COR-L47 (cell line): ENCODE data around the gene NPAS3.

Experiments
- DNase-seq: peaks from one replicate; lab custom pipeline; 2025; lab: John Stamatoyannopoulos, UW

The NPAS3 gene

DNA sequence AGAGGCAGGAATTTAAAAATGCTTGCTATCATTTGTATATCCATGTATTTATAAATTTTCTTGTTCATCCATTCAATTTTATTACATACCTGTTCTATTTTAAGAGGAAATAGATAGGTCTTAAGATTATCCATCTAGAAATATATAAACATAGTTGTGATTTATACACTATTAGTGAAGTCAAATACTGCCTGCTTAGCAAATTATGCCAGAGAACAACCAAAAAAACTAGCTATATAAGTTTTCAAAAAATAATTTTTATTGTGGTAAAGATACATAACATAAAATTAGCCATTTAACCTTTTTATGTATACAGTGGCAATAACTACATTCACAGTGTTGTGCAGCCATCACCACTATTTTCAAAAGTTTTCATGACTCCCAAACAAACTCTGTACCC is 237.3 kb downstream of the NPAS3 start:
- DNase-seq, result no peak

DNA sequence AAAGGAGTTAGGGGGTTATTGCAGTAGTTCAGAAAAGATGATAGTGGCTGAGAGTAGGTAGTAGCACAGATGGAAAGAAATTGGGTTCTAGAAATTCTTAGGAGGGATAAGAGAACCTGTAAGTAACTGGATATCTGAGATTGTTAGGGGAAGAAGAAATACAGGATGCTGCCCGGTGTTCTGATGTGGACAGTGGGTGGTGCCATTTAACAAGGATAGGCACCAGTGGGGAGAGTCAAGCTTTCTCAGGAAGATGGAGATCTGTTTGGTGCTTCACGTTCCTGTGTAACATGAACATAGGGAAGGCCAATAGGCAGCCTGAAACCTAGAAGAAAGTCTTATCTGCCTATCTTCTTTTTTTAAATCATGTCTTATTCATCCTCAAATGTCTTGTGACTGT is 245.9 kb downstream of the NPAS3 start:
- DNase-seq, result peak; percentile 56

DNA sequence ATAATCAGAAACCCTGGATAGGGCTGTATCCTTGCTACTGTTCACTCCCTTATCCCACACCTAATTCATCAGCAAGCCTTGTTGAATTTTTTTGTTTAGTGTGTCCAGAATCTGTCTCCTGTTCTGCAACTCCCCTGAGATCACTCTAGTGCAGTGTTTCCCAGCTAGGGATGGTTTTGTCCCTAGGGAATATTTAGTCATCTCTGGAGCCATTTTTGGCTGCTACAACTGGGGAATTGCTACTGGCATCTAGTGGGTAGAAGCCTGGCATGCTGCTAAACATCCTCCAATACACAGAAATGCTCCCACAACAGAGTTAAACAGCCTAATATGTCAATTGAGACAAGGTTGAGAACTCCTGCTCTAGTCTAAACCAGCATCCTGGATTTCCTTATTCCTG is 248.0 kb downstream of the NPAS3 start:
- no peak for DNase-seq

DNA sequence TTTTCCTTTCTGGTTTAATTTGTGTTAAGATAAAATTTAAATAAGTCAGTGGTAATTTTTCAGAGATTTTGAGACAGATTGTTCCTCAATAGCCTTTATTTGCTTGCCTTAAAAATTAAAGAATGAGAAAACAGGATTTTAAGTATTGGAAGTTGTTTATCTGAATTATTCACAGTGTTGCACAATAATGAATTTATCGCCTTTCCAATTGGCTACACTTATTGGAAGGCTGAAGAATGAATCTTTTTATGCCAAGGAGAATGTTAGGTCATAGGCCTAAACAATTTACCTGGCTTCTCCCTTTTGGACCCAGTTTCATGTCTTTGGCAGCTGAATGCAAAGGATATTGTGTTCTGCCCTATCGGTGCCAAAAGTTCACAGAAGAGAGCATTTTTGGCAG is 250.2 kb downstream of the NPAS3 start:
- no peak for DNase-seq

DNA sequence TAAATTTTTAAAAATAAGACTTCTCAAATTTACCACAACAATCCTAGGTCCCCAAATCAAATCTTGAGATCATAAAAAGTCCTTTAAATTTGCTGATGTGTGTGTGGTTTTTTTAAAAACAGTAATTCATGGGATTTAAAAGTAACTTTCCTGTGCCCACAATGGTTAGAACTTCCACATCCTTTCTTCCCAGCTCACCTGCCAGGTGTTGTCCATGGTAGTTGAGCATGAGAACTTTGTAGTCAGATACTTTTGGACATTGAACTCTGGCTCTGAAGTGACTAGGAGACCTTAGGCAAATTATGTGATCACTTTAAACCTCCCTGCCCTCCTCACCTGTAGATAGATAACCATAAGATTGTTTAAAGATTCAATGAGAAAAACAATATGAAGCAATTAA is 253.2 kb downstream of the NPAS3 start:
- no peak for DNase-seq

DNA sequence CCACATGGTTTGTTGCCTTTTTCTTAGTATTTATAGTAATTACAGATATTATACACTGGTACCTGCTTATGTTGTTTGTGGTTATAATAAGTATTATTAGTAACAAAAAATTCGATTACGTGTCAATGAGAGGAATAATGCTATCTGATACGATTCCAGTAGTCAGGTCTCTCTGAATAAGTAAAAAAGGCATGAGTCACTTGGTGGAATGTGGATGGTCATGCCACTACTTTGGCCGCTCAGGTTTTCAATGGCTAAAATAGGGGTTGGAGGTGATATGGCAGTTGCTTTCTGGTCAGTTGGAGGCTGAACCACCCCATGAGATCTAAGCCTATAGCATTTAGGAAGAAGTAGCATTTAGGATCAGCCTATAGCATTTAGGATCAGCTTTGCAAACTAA is 255.9 kb downstream of the NPAS3 start:
- no peak for DNase-seq

DNA sequence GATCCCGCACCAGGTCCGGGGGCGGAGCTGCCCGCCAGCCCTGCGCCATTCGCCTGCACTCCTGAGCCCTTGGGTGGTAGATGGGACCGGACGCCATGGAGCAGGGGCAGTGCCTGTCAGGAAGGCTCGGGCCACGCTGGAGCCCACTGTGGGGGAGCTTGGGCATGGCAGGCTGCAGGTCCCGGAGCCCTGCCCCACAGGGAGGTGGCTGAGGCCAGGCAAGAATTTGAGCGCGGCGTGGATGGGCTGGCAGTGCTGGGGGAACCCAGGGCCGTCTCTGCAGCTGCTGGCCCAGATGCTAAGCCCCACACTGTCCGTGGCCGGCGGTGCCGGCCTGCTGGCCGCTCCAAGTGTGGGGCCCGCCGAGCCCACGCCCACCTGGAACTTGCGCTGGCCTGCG is 260.0 kb downstream of the NPAS3 start:
- DNase-seq, result no peak

DNA sequence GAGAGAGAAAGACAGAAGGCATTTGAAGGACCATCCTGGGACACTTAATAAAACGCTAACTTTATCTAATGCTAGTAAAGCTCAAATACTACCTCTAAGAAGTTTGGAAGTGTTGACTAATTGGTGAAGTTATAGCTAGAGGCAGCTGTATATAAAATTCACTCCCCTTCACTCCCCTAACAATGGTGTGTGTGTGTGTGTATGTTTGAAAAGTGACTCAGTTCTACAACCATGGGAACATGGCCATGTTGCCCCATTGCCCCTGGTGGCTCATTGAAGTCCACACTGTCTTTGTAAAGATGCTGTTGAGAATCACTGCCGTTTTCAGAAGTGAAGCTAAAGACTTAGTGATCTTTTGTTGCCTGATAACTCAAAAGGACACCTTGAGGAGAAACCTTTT is 262.4 kb downstream of the NPAS3 start:
- DNase-seq, result no peak

DNA sequence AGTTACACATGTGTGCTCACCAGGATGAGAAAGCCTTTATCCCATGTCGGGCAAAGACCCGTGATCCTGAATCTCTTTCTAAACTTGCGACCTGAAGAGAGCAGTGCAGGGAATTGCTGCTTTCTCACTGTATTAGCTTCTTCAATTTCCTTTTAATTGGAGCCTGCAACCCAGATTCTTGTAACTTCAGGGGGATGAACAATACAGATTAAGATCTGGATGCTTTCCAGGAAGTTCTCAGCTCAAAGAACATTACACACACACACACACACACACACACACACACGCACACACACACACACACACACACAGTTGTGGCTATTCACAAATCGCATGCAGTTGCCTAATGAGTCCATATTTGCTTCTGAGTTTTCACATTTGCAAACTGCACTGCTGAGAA is 268.3 kb downstream of the NPAS3 start:
- DNase-seq, result no peak

DNA sequence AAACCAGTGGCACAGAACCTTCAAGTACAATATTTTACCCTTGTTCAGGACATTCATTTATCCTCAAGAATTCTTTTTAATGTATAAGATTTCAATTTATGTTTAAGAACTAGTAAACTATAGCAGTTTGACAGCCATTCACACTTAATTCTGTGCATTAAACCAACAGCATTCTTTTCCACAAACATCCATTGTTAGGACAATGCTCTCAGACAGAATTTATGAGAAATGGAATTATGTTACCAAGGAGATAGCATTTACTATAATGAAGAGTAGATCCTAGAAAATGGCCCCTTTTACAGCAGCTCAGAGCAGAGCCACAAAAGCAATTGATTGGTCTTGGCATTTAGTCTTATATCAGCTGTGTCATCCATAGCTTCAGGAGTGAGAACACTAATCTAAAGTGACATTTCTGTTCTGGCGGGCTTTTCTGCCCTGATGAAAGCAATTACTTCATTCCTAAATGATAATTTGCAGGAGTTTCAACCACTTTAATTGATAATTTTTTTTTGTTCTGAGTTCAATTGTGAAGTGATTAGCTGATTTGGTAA is 268.9 kb downstream of the NPAS3 start:
- DNase-seq, result no peak

DNA sequence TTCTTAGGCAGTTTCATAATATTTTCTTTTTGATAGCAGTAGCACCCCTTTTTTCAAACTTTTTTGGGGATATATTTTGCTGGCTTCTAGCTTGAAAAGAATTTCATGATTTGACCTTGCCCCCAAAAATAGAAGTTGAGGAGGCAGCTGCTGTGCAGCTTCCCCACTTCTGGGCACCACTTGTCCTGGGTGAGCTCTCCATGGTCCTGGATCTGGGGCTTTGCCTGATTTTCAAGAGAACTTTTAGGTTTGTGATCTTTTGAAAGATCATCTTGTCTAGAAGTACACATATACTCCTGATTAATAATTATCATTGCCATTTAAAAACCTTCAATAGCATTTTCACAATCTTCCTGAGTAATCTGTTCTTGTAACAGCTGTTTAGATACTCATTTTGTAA is 271.6 kb downstream of the NPAS3 start:
- DNase-seq, result no peak

DNA sequence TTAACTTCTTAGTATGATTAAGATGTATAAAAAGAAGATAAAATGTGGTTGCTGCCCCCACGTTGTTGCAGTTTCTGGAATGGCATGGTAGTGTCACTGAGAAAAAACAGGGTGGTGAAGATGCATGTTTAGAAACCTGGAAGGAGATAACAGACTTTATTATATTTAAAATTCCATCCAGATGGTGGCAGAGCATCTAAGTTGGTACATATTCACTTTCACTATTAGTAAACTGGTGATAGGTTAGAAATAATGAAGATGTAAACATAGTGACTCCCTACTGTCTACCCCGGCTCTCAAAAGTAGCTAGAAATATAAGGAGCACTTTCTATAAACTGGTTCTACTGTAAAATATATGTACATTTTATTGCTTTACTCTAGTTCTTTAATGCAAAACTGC is 279.3 kb downstream of the NPAS3 start:
- no peak for DNase-seq

DNA sequence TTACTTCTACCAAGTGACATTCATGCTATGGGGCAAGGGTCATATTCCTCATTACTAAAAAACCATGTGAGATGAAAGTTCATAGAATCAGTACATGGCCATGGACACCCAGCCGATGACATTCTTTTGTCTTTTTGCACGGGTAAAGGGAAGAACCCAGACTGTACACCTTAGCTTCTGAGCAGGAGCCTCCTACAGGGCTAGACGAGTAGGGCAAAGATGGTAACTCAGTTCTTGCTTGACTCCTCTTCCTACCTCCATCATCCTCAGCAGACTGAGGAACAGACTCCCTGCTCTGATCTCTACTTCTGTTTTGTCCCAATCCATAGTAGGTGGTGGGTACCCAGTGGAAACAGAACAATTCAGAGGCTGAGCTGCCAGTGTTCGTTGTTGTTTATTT is 281.3 kb downstream of the NPAS3 start:
- DNase-seq, result no peak

DNA sequence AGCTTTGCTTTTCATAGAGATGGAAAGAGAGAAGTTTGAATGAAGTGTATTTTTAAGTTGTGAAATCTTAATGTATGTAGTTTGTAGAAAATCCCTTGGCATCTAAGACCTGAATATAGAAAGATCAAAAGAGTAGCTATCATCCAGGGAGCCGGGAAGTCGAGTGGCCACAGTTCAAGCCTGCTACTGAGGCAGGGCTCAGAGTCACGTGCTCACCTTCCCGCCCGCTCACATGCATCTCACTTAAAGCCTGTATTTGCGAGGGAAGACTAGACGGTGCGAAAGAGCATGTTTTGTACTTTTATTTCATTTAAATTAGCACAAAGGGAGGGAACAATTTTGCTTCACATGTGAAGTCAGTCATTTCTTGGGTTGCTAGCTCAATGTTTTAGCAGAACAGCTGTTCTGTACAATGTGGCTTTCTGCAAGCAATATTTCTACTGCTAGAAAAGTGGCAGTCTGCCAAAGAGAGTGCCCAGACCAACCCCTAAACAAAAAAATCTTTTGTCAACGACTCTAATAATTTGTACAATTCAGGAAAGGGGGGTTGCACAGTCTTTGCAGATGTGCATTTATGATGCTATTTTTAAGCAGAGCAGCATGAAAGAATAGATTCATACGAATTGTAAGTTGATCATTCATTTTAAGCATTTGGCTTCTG is 290.7 kb downstream of the NPAS3 start:
- peak; percentile 72 for DNase-seq

DNA sequence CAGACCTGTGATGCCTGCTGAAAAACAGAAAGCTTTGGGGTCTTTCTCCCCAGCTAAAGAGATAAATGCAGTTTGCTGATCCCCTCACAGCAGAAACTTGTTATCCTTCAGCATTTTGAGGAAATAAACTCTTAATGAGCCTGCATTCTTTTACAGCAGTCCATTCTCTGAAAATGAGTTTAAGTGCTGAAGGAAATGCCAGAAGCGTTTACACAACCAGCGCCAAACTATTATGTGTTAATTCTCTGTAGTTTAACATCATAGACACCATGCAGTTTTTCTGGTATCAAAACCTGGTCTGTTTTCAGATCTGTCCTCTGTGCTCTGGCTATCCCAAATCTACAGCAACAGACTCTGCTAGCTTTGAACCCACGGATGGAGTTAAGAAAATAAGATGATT is 291.3 kb downstream of the NPAS3 start:
- no peak for DNase-seq

DNA sequence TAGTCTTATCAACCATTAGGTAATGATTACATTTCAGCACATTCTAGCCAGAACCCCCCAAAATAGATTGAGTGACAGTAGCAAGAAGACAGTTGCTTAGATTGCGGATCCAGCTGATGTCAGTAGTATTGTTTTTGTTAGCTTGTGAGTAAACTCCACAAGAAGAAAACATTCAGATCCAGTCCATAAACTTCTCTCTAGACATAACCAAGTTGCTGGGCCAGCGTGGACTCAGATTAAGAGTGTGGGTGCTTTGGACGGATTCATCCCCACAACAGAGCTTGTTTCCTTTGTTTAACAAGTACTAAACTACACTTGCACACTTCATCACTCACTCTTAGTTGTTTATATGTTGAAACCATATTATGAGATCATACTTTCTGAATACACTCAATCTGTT is 293.4 kb downstream of the NPAS3 start:
- no peak for DNase-seq

DNA sequence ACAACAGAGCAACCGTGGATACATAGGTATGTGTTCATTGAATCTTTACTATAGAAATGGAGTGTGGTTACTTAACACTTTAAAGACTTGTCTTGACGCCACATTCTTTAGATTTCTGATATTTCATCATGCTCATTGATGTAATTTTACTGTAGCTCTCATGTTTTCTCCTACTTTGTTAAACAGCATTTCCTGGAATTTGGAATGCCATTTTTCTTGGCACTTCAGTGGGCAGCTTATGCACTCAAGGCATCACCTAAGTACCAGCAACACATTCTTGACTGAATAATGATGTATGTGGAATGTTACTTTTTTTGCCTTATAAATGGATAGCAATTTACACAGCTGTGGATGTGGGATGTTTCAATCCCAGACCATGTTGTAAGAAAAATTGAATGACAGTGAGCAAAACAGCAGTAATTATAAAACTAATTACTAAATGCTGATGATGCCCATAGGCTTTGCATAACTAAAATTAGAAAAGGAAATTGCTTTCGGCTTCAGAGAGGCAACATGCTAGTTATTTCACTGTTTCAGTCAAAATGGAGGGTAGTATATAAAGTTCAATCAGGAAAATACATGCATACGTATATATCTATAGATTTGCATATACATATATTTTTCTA is 298.5 kb downstream of the NPAS3 start:
- no peak for DNase-seq

DNA sequence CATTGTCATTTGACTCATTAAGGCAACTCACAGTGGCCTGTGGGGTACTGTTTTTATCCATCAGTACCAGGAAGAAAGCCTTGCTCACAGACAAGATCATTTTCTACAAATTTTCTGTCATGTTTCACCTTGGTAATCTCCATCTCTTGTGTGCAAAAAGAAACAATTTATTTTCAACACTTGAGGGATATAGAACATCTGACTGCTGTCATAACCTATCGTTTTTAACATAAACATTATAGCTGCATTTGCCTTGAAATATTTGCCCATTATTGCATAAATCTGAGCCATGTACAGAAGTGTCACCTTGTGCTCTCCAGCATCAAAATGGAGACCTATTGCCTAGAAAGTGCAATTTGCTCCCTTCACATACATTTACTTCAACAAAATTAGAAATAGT is 300.8 kb downstream of the NPAS3 start:
- DNase-seq, result no peak

DNA sequence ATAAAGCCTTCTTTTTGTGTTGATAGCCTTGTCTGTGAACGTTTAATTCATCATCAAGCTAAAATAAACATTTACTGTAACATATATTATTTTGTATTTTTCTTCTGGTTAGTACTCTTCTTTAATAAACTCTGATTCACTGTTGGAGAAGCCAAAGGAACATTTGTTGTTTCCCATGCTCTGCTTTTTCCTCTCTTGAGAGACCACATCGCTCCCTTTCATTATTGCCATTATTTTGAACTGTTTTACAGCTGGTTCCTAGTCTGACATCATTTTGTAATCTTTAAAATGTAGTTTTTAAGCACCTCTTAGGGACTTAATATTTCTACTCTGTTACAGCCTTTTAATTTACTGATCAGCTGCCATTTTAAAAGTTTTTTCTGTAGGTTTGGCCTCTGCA is 301.8 kb downstream of the NPAS3 start:
- no peak for DNase-seq

DNA sequence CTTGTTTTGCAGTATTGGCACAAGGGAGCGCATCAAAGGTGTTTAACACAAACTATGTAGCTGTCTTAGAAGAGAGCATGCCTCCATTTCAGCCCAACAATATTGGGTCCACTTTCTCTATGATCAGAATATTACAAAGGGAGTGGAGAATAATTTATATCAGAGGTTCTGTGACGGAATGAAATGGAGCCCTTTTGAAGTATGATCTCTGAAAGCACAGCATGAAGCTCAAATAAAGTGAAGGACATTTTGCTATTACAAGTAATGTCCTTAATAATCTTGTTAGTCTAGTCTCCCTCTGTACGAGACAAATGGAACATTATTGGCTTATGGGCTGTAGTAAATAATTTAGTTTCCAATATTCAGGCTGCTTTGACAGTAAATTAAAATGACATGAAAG is 302.7 kb downstream of the NPAS3 start:
- no peak for DNase-seq

DNA sequence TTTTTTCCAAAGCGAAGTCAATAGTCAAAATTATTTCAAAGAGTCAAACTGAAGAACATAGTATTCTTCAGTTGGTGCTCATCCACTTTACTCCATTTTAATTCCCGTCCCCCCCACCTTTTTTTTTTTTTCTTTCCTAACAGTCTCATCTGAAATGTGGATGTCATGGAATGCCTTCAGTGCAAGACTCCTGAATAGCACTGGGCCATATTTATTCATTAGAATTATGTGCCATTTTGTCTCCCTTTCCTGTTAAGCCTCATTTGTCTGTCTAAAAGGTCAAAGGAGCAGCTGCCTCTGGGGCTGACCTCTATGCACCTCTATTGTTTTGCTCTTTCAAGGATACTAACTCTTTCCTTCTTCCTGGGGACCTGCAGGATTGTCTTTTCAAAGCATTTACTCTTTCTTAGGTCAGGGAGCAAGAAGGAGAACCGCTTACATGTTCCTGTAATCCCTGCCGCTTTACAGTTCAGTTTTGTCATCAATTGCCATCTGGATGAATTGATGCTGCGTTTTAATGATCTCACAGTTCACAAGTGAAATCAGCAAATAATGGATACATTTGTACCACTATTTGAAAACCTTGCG is 310.6 kb downstream of the NPAS3 start:
- no peak for DNase-seq

DNA sequence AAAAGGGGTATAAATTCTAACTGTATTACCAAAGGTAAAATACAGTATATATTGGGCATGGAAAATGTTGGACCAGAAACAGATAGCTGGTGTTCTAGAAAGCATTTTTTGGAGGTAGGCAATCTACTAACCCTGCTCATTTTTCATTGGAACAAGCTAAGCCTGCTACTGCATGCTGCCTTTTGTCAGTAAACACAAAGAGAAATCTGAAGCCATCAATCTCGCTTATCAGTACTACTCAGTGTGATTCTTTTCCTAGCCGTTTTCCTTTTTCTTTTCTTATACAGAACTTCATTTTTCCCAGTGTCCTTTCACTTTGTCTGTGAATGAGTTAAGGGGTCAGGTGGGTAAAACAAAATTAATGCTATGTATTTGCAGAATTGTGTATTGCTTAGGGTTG is 312.3 kb downstream of the NPAS3 start:
- DNase-seq, result no peak

DNA sequence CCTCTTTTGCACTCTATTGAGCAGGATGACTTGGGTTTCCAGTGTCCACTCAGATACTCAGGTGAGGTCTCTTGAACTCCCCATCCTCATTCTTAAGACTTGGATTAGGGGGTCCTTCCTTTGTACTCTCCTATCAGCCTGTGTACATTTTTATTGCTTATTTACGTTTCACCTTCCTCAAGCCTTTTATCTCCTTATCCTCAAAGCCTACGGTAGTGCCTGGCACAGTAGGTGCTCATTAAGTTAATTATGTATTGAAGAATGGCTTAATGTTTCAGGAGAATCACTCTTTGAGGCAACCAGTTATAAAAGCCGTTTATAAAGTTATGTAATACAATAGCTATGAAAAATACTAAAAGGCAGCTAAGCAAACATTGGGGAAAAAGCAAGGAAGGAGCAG is 315.7 kb downstream of the NPAS3 start:
- DNase-seq, result peak; percentile 11
